ENCODE measurements around the gene SFXN3.

Gene SFXN3

DNA sequence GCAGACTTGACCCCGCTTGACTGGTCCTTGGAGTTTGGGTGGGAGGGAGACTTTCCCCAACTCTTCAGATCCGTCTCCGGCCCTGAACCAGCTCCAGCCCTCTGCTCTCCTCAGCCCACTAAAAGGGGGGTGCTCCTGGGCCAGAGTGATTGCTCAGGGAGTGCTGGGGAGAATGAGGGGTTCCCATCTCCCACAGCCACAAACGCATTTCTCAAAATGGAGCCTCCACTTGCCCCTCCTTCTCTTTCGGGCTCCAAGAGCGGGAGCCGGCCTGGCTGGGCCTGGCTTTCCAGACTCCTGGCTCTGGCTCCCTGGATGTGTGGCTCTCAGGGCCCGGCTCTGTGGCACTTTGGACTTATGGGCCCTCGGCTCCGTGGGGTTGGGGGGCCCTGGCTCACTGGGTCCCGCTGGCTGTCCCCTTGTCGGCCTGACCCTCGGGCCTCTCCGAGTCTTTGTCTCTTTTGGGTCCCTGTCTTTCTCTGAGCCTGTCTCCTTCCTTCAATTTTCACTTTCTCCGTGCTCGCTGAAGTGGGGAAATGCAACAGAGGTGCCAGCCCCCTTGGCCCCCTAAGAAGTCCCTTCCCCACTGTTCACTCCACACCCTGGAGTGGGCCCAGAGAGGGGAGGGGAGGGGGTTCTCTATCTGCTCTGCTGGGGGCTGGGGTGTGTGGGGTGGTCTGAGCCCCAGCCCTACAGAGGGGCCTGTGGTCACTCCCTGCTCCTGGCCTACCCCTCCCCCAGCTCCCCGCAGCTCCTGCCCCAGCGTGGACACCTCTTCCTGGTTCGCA, 30.7 kb upstream of the SFXN3 start:
- peak overlapping the region; percentile 100 for H3K9ac ChIP-seq (ENCODE audit: low read length)
- H2BK120ac ChIP-seq (ENCODE audit: low read depth, low read length) = peak overlapping the region; percentile 97
- H3K4me1 ChIP-seq (ENCODE audit: control insufficient read depth, insufficient read depth, low read depth, low read length) = peaks cover 39% of the 10 kb centered on the region
- DNase-seq = peak; percentile 52
- peak overlapping the region; percentile 99 for H4K91ac ChIP-seq (ENCODE audit: low read length)
- H4K8ac ChIP-seq (ENCODE audit: low read length) = peak overlapping the region; percentile 72
- H3K4ac ChIP-seq (ENCODE audit: low read depth in 1 of 2, low read length in 2 of 2) = peak overlapping the region; percentile 50 to 96
- H2AFZ ChIP-seq (ENCODE audit: low read depth, low read length) = no peak overlapping the region
- peaks cover 30 to 32% of the 10 kb centered on the region in 2 experiments for H3K36me3 ChIP-seq (ENCODE audit: control insufficient read depth in 1 of 2, insufficient read depth in 2 of 2, low read depth in 1 of 2, low read length in 2 of 2)
- 1% methylated on average over 13 of the region's 19 CpGs for WGBS
- H2BK12ac ChIP-seq (ENCODE audit: low read length in 2 of 2) = peak overlapping the region; percentile 20 to 45
- peak overlapping the region in 1 of 2 experiments; percentile 78 for H3K14ac ChIP-seq (ENCODE audit: low read length in 2 of 2)
- H3K27me3 ChIP-seq (ENCODE audit: control insufficient read depth in 1 of 2, insufficient read depth in 1 of 2, low read length in 2 of 2) = no peaks in the 10 kb centered on the region
- H3K23ac ChIP-seq (ENCODE audit: low read length in 2 of 2) = peak overlapping the region in 1 of 2 experiments; percentile 63
- peak overlapping the region; percentile 75 to 96 for H3K4me3 ChIP-seq (ENCODE audit: insufficient read depth in 1 of 2, low read depth in 1 of 2, low read length in 2 of 2)
- H2AK5ac ChIP-seq (ENCODE audit: low read length, severe bottlenecking) = peak overlapping the region; percentile 57
- H3K18ac ChIP-seq (ENCODE audit: low read depth in 1 of 2, low read length in 2 of 2) = peak overlapping the region; percentile 16 to 95
- H3K4me2 ChIP-seq (ENCODE audit: low read length, poor library complexity, severe bottlenecking) = peak overlapping the region; percentile 39
- H3K79me1 ChIP-seq (replicated peaks; ENCODE audit: low read length, poor library complexity, severe bottlenecking) = peaks cover 16% of the 10 kb centered on the region
- H2BK15ac ChIP-seq (ENCODE audit: low read depth, poor library complexity, severe bottlenecking) = peak overlapping the region; percentile 73
- peak overlapping the region; percentile 11 for H2BK5ac ChIP-seq (ENCODE audit: low read depth, low read length, poor library complexity, severe bottlenecking)
- H3K27ac ChIP-seq (ENCODE audit: low read length, poor library complexity, severe bottlenecking) = peak overlapping the region; percentile 83
- H3K9me3 ChIP-seq (ENCODE audit: control insufficient read depth, low read length) = no peaks in the 10 kb centered on the region

DNA sequence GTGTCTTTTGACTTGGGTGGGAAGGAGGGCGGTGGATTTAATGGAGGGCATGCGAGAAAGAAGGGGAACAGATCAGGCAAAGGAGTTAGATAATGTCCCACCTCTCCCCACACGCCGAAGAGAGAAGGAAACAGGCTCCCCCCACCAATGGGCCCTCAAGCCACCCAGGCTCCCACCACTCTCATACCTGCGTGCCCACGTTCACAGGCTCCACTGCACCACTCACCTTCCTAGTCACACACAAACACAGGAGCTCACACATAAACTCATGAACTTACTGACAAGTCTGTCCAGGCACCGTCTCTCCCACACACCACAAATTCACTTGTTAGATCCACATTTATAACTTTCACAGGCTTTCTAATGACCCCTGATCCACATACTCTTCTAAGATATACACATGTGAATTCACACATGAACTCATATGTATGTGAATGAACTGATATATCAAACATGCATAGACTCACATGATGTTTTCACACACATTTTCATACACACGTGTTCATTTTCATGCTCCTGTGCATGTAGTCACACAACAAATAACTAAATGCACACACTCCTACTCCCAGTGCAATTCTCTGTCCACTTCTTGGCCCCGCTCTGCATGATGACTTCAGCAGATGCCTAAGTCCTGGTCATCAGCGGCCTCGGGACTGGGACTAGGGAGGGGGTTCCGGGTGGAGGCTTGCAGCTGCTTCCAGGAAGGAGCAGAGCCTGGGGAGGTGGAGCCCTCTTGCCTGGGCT, 29.9 kb upstream of the SFXN3 start:
- no peak overlapping the region for H2AFZ ChIP-seq (ENCODE audit: low read depth, low read length)
- H4K91ac ChIP-seq (ENCODE audit: low read length) = peak overlapping the region; percentile 55
- peak overlapping the region; percentile 100 for H3K9ac ChIP-seq (ENCODE audit: low read length)
- H3K4me1 ChIP-seq (ENCODE audit: control insufficient read depth, insufficient read depth, low read depth, low read length) = peaks cover 39% of the 10 kb centered on the region
- no peaks in the 10 kb centered on the region for H3K9me3 ChIP-seq (ENCODE audit: control insufficient read depth, low read length)
- H3K36me3 ChIP-seq (ENCODE audit: control insufficient read depth in 1 of 2, insufficient read depth in 2 of 2, low read depth in 1 of 2, low read length in 2 of 2) = peaks cover 38 to 40% of the 10 kb centered on the region in 2 experiments
- H3K4ac ChIP-seq (ENCODE audit: low read depth in 1 of 2, low read length in 2 of 2) = peak overlapping the region in 1 of 2 experiments; percentile 96
- peak overlapping the region; percentile 60 for H2BK15ac ChIP-seq (ENCODE audit: low read depth, poor library complexity, severe bottlenecking)
- 40% methylated on average over 11 of the region's 12 CpGs for WGBS
- H3K14ac ChIP-seq (ENCODE audit: low read length in 2 of 2) = peak overlapping the region in 1 of 2 experiments; percentile 90
- peak overlapping the region; percentile 16 to 95 for H3K18ac ChIP-seq (ENCODE audit: low read depth in 1 of 2, low read length in 2 of 2)
- peak overlapping the region; percentile 75 to 96 for H3K4me3 ChIP-seq (ENCODE audit: insufficient read depth in 1 of 2, low read depth in 1 of 2, low read length in 2 of 2)
- H2AK5ac ChIP-seq (ENCODE audit: low read length, severe bottlenecking) = peak overlapping the region; percentile 27
- H3K4me2 ChIP-seq (ENCODE audit: low read length, poor library complexity, severe bottlenecking) = peak overlapping the region; percentile 43
- no peaks in the 10 kb centered on the region for H3K27me3 ChIP-seq (ENCODE audit: control insufficient read depth in 1 of 2, insufficient read depth in 1 of 2, low read length in 2 of 2)
- peak overlapping the region in 1 of 2 experiments; percentile 1 for H3K23ac ChIP-seq (ENCODE audit: low read length in 2 of 2)
- H2BK5ac ChIP-seq (ENCODE audit: low read depth, low read length, poor library complexity, severe bottlenecking) = no peak overlapping the region
- H2BK12ac ChIP-seq (ENCODE audit: low read length in 2 of 2) = peak overlapping the region; percentile 12 to 20
- peak; percentile 93 for DNase-seq
- peak overlapping the region; percentile 97 for H2BK120ac ChIP-seq (ENCODE audit: low read depth, low read length)
- peaks cover 24% of the 10 kb centered on the region for H3K79me1 ChIP-seq (replicated peaks; ENCODE audit: low read length, poor library complexity, severe bottlenecking)
- peak overlapping the region; percentile 83 for H3K27ac ChIP-seq (ENCODE audit: low read length, poor library complexity, severe bottlenecking)
- H4K8ac ChIP-seq (ENCODE audit: low read length) = peak overlapping the region; percentile 45

DNA sequence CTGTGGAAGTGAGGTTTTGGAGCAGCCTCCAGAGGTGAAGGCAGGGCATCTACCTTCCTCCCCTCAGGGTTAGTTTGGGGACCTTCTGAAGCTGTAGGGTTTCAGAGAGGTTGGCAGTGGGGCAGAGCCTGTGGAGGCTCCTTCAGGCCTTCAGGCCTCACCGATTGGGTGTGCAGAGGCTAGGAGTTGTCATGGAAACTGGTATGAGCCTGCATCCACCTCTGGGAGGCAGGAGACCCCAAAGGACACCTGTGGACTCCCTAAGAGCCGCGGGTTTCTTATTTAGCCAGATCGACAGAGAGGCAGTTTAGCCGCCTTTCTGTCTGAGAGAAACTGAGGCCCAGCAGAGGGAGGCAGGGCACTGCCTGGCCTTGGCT, 29.4 kb upstream of the SFXN3 start:
- peak overlapping the region; percentile 83 for H3K27ac ChIP-seq (ENCODE audit: low read length, poor library complexity, severe bottlenecking)
- peak overlapping the region; percentile 43 for H3K4me2 ChIP-seq (ENCODE audit: low read length, poor library complexity, severe bottlenecking)
- no peak overlapping the region for H2BK15ac ChIP-seq (ENCODE audit: low read depth, poor library complexity, severe bottlenecking)
- H3K23ac ChIP-seq (ENCODE audit: low read length in 2 of 2) = no peak overlapping the region
- H3K4ac ChIP-seq (ENCODE audit: low read depth in 1 of 2, low read length in 2 of 2) = peak overlapping the region in 1 of 2 experiments; percentile 71
- H3K36me3 ChIP-seq (ENCODE audit: control insufficient read depth in 1 of 2, insufficient read depth in 2 of 2, low read depth in 1 of 2, low read length in 2 of 2) = peaks cover 43 to 46% of the 10 kb centered on the region in 2 experiments
- no peak overlapping the region for H4K91ac ChIP-seq (ENCODE audit: low read length)
- H3K14ac ChIP-seq (ENCODE audit: low read length in 2 of 2) = peak overlapping the region in 1 of 2 experiments; percentile 26
- no peak for DNase-seq
- peak overlapping the region; percentile 15 for H4K8ac ChIP-seq (ENCODE audit: low read length)
- H3K4me1 ChIP-seq (ENCODE audit: control insufficient read depth, insufficient read depth, low read depth, low read length) = peaks cover 33% of the 10 kb centered on the region
- H2AK5ac ChIP-seq (ENCODE audit: low read length, severe bottlenecking) = peak overlapping the region; percentile 3
- no peak overlapping the region for H2BK5ac ChIP-seq (ENCODE audit: low read depth, low read length, poor library complexity, severe bottlenecking)
- peak overlapping the region in 1 of 2 experiments; percentile 96 for H3K4me3 ChIP-seq (ENCODE audit: insufficient read depth in 1 of 2, low read depth in 1 of 2, low read length in 2 of 2)
- no peak overlapping the region for H2AFZ ChIP-seq (ENCODE audit: low read depth, low read length)
- H3K27me3 ChIP-seq (ENCODE audit: control insufficient read depth in 1 of 2, insufficient read depth in 1 of 2, low read length in 2 of 2) = no peaks in the 10 kb centered on the region
- peak overlapping the region; percentile 100 for H3K9ac ChIP-seq (ENCODE audit: low read length)
- no peaks in the 10 kb centered on the region for H3K9me3 ChIP-seq (ENCODE audit: control insufficient read depth, low read length)
- peak overlapping the region in 1 of 2 experiments; percentile 63 for H3K18ac ChIP-seq (ENCODE audit: low read depth in 1 of 2, low read length in 2 of 2)
- 93% methylated on average over 5 of the region's 5 CpGs for WGBS
- peak overlapping the region; percentile 36 for H2BK120ac ChIP-seq (ENCODE audit: low read depth, low read length)
- peaks cover 22% of the 10 kb centered on the region for H3K79me1 ChIP-seq (replicated peaks; ENCODE audit: low read length, poor library complexity, severe bottlenecking)
- H2BK12ac ChIP-seq (ENCODE audit: low read length in 2 of 2) = peak overlapping the region in 1 of 2 experiments; percentile 25

DNA sequence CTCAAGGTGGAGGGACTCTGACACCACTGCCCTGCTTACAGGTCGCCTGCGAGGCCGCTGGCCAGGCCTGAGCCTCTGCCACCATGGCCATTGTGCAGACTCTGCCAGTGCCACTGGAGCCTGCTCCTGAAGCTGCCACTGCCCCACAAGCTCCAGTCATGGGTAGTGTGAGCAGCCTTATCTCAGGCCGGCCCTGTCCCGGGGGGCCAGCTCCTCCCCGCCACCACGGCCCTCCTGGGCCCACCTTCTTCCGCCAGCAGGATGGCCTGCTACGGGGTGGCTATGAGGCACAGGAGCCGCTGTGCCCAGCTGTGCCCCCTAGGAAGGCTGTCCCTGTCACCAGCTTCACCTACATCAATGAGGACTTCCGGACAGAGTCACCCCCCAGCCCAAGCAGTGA, 28.6 kb upstream of the SFXN3 start:
- Histone ChIP-seq H4K91ac (ENCODE audit: low read length) (no peak overlapping the region), H2AFZ (ENCODE audit: low read depth, low read length) (no peak overlapping the region), H3K4me3 (ENCODE audit: insufficient read depth in 1 of 2, low read depth in 1 of 2, low read length in 2 of 2) (peak overlapping the region in 1 of 2 experiments; percentile 96), H2BK5ac (ENCODE audit: low read depth, low read length, poor library complexity, severe bottlenecking) (no peak overlapping the region), H3K79me1 (replicated peaks; ENCODE audit: low read length, poor library complexity, severe bottlenecking) (peaks cover 22% of the 10 kb centered on the region), H3K27me3 (ENCODE audit: control insufficient read depth in 1 of 2, insufficient read depth in 1 of 2, low read length in 2 of 2) (no peaks in the 10 kb centered on the region), H3K9me3 (ENCODE audit: control insufficient read depth, low read length) (no peaks in the 10 kb centered on the region), H2BK12ac (ENCODE audit: low read length in 2 of 2) (no peak overlapping the region), H3K9ac (ENCODE audit: low read length) (peak overlapping the region; percentile 100), H3K18ac (ENCODE audit: low read depth in 1 of 2, low read length in 2 of 2) (peak overlapping the region in 1 of 2 experiments; percentile 18), H3K4me1 (ENCODE audit: control insufficient read depth, insufficient read depth, low read depth, low read length) (peaks cover 34% of the 10 kb centered on the region), H3K27ac (ENCODE audit: low read length, poor library complexity, severe bottlenecking) (no peak overlapping the region), H3K36me3 (ENCODE audit: control insufficient read depth in 1 of 2, insufficient read depth in 2 of 2, low read depth in 1 of 2, low read length in 2 of 2) (peaks cover 51 to 54% of the 10 kb centered on the region in 2 experiments), H2BK15ac (ENCODE audit: low read depth, poor library complexity, severe bottlenecking) (no peak overlapping the region), H3K23ac (ENCODE audit: low read length in 2 of 2) (peak overlapping the region in 1 of 2 experiments; percentile 63), H3K4me2 (ENCODE audit: low read length, poor library complexity, severe bottlenecking) (no peak overlapping the region), H3K14ac (ENCODE audit: low read length in 2 of 2) (peak overlapping the region in 1 of 2 experiments; percentile 41), H2AK5ac (ENCODE audit: low read length, severe bottlenecking) (peak overlapping the region; percentile 26), H3K4ac (ENCODE audit: low read depth in 1 of 2, low read length in 2 of 2) (no peak overlapping the region), H4K8ac (ENCODE audit: low read length) (no peak overlapping the region), H2BK120ac (ENCODE audit: low read depth, low read length) (no peak overlapping the region)
- DNase-seq = no peak
- WGBS = 93% methylated on average over 11 of the region's 11 CpGs

Data from mesenchymal stem cell (in vitro differentiated cells and primary cell).